Neuronal stem cell (in vitro differentiated cells): ENCODE results near the gene CCHCR1. TPM values are rescaled to one million over a fixed set of nuclear protein-coding genes. Genes with fewer than 3 reads are reported as not detected.
A peak's percentile ranks its signal among the peaks of the same experiment; 100 is the strongest.

Source experiments
- DNase-seq: peaks from one replicate; pipeline ENCODE4 v3.0.0-alpha.2; 2013; ENCODE audit warnings: low spot score
- H2AFZ ChIP-seq: one replicate; pipeline ENCODE4 v1.6.1; 2013; ENCODE audit warnings: mild to moderate bottlenecking, low read length, inconsistent platforms
- H2AK5ac ChIP-seq: 2 replicates; pipeline ENCODE4 v1.6.1; 2013; ENCODE audit warnings: low read depth, mild to moderate bottlenecking, inconsistent platforms, low read length, moderate library complexity, mixed read lengths
- H2BK120ac ChIP-seq: 2 replicates; pipeline ENCODE4 v1.6.1; 2013; ENCODE audit warnings: low read depth, mild to moderate bottlenecking, inconsistent platforms, low read length, moderate library complexity, mixed read lengths
- H2BK12ac ChIP-seq: one replicate; pipeline ENCODE4 v1.6.1; 2013; ENCODE audit warnings: low read length, inconsistent platforms
- H2BK15ac ChIP-seq: 2 replicates; pipeline ENCODE4 v1.6.1; 2013; ENCODE audit warnings: mild to moderate bottlenecking, low read length, inconsistent platforms, mixed read lengths
- H2BK5ac ChIP-seq: one replicate; pipeline ENCODE4 v1.6.1; 2013; ENCODE audit warnings: inconsistent platforms, mild to moderate bottlenecking, low read length, moderate library complexity
- H3K14ac ChIP-seq: one replicate; pipeline ENCODE4 v1.6.1; 2013; ENCODE audit warnings: low read length, inconsistent platforms
- H3K18ac ChIP-seq: 2 replicates; pipeline ENCODE4 v1.6.1; 2013; ENCODE audit warnings: low read length, inconsistent platforms
- H3K23ac ChIP-seq: 2 replicates; pipeline ENCODE4 v1.6.1; 2013; ENCODE audit warnings: low read depth, mild to moderate bottlenecking, mixed read lengths, low read length, inconsistent platforms; ENCODE audit not compliant: poor library complexity
- H3K27ac ChIP-seq: replicated peaks from 3 replicates; pipeline ENCODE4 v1.5.1; 2013; ENCODE audit warnings: low read length, inconsistent platforms
- H3K27me3 ChIP-seq, 3 experiments: 2 replicates each; pipeline ENCODE4 v1.6.1; 2013; ENCODE audit warnings: low read length in 3 of 3, mild to moderate bottlenecking in 2 of 3, inconsistent platforms in 1 of 3, low read depth in 1 of 3, mixed read lengths in 1 of 3, moderate library complexity in 1 of 3; ENCODE audit not compliant: control insufficient read depth in 3 of 3, insufficient read depth in 3 of 3
- H3K36me3 ChIP-seq, 2 donors: replicated peaks in 1 of 2; 2 replicates each; pipeline ENCODE4 v1.6.1; 2013; ENCODE audit warnings: low read length in 2 of 2; ENCODE audit not compliant: control insufficient read depth in 2 of 2, insufficient read depth in 2 of 2
- H3K4ac ChIP-seq: 2 replicates; pipeline ENCODE4 v1.6.1; 2013; ENCODE audit warnings: inconsistent platforms, mild to moderate bottlenecking, low read length, moderate library complexity
- H3K4me1 ChIP-seq, 2 donors: 1 replicate in 1 of 2; 2 replicates in 1 of 2; pipeline ENCODE4 v1.6.1; 2013; ENCODE audit warnings: low read length in 2 of 2, low read depth in 1 of 2; ENCODE audit not compliant: control insufficient read depth in 2 of 2, insufficient read depth in 1 of 2
- H3K4me2 ChIP-seq: one replicate; pipeline ENCODE4 v1.6.1; 2013; ENCODE audit warnings: mild to moderate bottlenecking, low read length, inconsistent platforms; ENCODE audit not compliant: insufficient read depth, poor library complexity, severe bottlenecking
- H3K4me3 ChIP-seq, 2 donors: 2 replicates each; pipeline ENCODE4 v1.5.1; 2013; ENCODE audit warnings: low read length in 2 of 2, mild to moderate bottlenecking in 2 of 2, inconsistent platforms in 1 of 2, moderate library complexity in 1 of 2
- H3K79me1 ChIP-seq: one replicate; pipeline ENCODE4 v1.6.1; 2013; ENCODE audit warnings: low read depth, mild to moderate bottlenecking, inconsistent platforms, low read length, moderate library complexity
- H3K9ac ChIP-seq: one replicate; pipeline ENCODE4 v1.6.1; 2013; ENCODE audit warnings: mild to moderate bottlenecking, low read depth, low read length, inconsistent platforms; ENCODE audit not compliant: poor library complexity
- H3K9me3 ChIP-seq, 2 donors: replicated peaks in 1 of 2; 2 replicates each; pipeline versions ENCODE3 to v1.6.1; 2013; ENCODE audit warnings: low read length in 2 of 2, mild to moderate bottlenecking in 2 of 2, inconsistent platforms in 1 of 2, low read depth in 1 of 2, mixed read lengths in 1 of 2, moderate library complexity in 1 of 2; ENCODE audit not compliant: control insufficient read depth in 2 of 2, insufficient read depth in 1 of 2
- H4K8ac ChIP-seq: one replicate; pipeline ENCODE4 v1.6.1; 2013; ENCODE audit warnings: low read depth, mild to moderate bottlenecking, inconsistent platforms, low read length, moderate library complexity
- H4K91ac ChIP-seq: one replicate; pipeline ENCODE4 v1.6.1; 2013; ENCODE audit warnings: low read length, low read depth, mild to moderate bottlenecking, inconsistent platforms; ENCODE audit not compliant: poor library complexity
- WGBS, 2 donors: extraction: QIAGEN DNeasy Blood & Tissue Kit; methylation state at CpG; one replicate each; pipeline ENCODE4 v1.1.7; 2013; ENCODE audit warnings: missing lambda C conversion rate in 2 of 2, mixed read lengths in 1 of 2; ENCODE audit not compliant: insufficient read length in 2 of 2, insufficient replicate concordance in 1 of 2; ENCODE audit errors: extremely low coverage in 2 of 2; 5-methylcytosine and 5-hydroxymethylcytosine counted together
- polyA plus RNA-seq, 2 experiments: library from polyadenylated mRNA; stranded (reverse); fragments of 200-250 nt; gene quantifications; one replicate each; pipeline ENCODE4 v1.2.3, GENCODE V29; 2013

CCHCR1 gene, protein sequence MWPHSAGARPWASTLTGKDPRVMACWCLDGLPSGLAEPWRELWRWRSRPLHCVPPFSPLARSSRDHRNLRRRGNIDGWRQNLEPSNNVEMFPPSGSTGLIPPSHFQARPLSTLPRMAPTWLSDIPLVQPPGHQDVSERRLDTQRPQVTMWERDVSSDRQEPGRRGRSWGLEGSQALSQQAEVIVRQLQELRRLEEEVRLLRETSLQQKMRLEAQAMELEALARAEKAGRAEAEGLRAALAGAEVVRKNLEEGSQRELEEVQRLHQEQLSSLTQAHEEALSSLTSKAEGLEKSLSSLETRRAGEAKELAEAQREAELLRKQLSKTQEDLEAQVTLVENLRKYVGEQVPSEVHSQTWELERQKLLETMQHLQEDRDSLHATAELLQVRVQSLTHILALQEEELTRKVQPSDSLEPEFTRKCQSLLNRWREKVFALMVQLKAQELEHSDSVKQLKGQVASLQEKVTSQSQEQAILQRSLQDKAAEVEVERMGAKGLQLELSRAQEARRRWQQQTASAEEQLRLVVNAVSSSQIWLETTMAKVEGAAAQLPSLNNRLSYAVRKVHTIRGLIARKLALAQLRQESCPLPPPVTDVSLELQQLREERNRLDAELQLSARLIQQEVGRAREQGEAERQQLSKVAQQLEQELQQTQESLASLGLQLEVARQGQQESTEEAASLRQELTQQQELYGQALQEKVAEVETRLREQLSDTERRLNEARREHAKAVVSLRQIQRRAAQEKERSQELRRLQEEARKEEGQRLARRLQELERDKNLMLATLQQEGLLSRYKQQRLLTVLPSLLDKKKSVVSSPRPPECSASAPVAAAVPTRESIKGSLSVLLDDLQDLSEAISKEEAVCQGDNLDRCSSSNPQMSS
- polyA plus RNA-seq (2013, experiment 1 of 2): 23.5 TPM
- polyA plus RNA-seq (2013, experiment 2 of 2): 21.1 TPM

DNA sequence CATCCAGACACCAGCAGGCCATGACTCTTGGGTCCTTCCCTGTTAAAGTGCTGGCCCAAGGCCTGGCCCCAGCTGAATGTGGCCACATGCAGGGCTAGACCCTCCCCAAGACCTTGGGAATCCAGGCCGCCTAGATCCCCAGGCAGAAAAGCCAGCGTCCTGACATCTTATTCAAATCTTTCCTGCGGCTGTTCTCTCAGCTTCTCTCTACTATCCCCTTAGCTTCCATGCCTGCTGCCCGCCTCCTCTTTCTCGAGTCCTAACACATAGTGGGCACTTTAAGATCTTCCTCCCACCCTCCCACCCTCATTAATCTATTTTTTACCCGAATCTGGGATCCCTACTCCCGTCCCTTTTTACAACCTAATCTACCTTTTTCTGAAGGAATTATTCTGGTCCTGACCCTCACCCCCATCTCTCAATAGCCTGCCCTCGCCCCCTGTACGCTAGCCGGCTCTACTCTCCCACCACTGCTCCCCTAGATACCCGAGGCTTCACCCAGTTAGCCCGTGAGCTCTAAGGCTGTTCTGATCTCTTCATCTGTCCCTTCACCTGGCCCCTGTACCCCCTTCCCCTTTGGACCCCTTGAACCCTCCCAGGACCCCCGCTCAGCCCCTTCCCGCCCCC, at the start of gene CCHCR1:
Gene CCHCR1 (minus strand): TSS at position 290 of the 627 bp plus-strand sequence. CDS start 202 bp downstream, at position 88.
- Histone ChIP-seq H3K4me3 (peak within 1 kb of the TSS; percentile 79 to 93), H3K27ac (peak within 1 kb of the TSS; percentile 88), H2BK5ac (no peak within 1 kb of the TSS), H3K79me1 (peaks cover 2% of the 10 kb centered on the region), H2AK5ac (no peak within 1 kb of the TSS), H4K91ac (no peak within 1 kb of the TSS), H3K4ac (no peak within 1 kb of the TSS), H3K18ac (peak within 1 kb of the TSS; percentile 93), H4K8ac (no peak within 1 kb of the TSS), H2BK12ac (no peak within 1 kb of the TSS), H3K14ac (peak within 1 kb of the TSS; percentile 78), H3K4me1 (peaks cover 10 to 14% of the 10 kb centered on the region in 2 donors), H3K4me2 (peak within 1 kb of the TSS; percentile 91), H2BK120ac (no peak within 1 kb of the TSS), H3K9me3 (no peaks in the 10 kb centered on the region), H3K23ac (peak within 1 kb of the TSS; percentile 74), H3K9ac (peak within 1 kb of the TSS; percentile 89), H2AFZ (peak within 1 kb of the TSS; percentile 95), H2BK15ac (no peak within 1 kb of the TSS), H3K27me3 (no peaks in the 10 kb centered on the region), H3K36me3 (peaks cover 14 to 48% of the 10 kb centered on the region in 2 donors)
- no CpG with 5 or more reads among the region's 14 CpGs for WGBS, 2 donors
- DNase-seq: no peak

DNA sequence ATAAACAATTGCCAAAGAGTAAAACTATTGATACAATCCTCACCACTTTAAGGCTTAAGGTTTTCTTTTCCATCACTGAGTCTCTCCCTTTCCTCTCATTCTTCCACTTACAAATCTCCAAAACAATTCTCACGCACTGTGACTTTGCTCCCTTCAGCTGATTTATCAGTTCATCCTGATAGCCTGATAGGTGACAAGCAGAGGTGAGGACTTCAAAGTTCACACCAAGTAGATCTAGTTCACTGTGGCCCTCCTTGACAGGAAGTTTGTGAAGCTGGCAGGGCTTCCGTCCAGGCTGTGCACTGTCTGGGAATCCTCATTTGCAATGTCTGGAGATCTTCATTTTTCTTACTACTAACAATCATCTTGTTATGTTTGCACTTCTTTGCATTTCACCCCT, 48.0 kb upstream of the CCHCR1 start:
- no peak overlapping the region for H2BK120ac ChIP-seq
- 100% methylated on average over 1 of the region's 2 CpGs; no CpG with 5 or more reads in 1 of the 2 donors for WGBS, 2 donors
- no peak overlapping the region for H3K4ac ChIP-seq
- H3K18ac ChIP-seq: no peak overlapping the region
- no peak overlapping the region for H3K23ac ChIP-seq
- H4K8ac ChIP-seq: no peak overlapping the region
- H3K14ac ChIP-seq: no peak overlapping the region
- peaks cover 0 to 4% of the 10 kb centered on the region in 2 donors for H3K9me3 ChIP-seq
- no peak overlapping the region for H3K9ac ChIP-seq
- no peak overlapping the region for H2AFZ ChIP-seq
- H3K36me3 ChIP-seq: no peaks in the 10 kb centered on the region
- no peaks in the 10 kb centered on the region for H3K27me3 ChIP-seq
- no peak overlapping the region for H2BK15ac ChIP-seq
- no peak overlapping the region for H2AK5ac ChIP-seq
- peaks cover 5 to 23% of the 10 kb centered on the region in 2 donors for H3K4me1 ChIP-seq
- no peak overlapping the region for H4K91ac ChIP-seq
- DNase-seq: no peak
- H3K79me1 ChIP-seq: peaks cover 2% of the 10 kb centered on the region
- no peak overlapping the region for H3K27ac ChIP-seq
- no peak overlapping the region for H3K4me3 ChIP-seq
- H2BK5ac ChIP-seq: no peak overlapping the region
- H3K4me2 ChIP-seq: no peak overlapping the region
- no peak overlapping the region for H2BK12ac ChIP-seq

- H3K9me3 ChIP-seq: peaks cover 0 to 4% of the 10 kb centered on the region in 2 donors
- no peak overlapping the region for H3K4me3 ChIP-seq
- no peak overlapping the region for H4K8ac ChIP-seq
- H3K9ac ChIP-seq: no peak overlapping the region
- no peak overlapping the region for H3K18ac ChIP-seq
- H2BK15ac ChIP-seq: no peak overlapping the region
- H3K36me3 ChIP-seq: no peaks in the 10 kb centered on the region
- H3K27me3 ChIP-seq: no peaks in the 10 kb centered on the region
- peaks cover 5 to 23% of the 10 kb centered on the region in 2 donors for H3K4me1 ChIP-seq
- no peak overlapping the region for H2BK12ac ChIP-seq
- no peak for DNase-seq
- no peak overlapping the region for H3K4me2 ChIP-seq
- H3K14ac ChIP-seq: no peak overlapping the region
- H3K4ac ChIP-seq: no peak overlapping the region
- WGBS, 2 donors: no CpG with 5 or more reads among the region's 4 CpGs
- H2BK120ac ChIP-seq: no peak overlapping the region
- no peak overlapping the region for H4K91ac ChIP-seq
- H3K23ac ChIP-seq: no peak overlapping the region
- no peak overlapping the region for H2AFZ ChIP-seq
- peaks cover 2% of the 10 kb centered on the region for H3K79me1 ChIP-seq
- no peak overlapping the region for H2AK5ac ChIP-seq
- H2BK5ac ChIP-seq: no peak overlapping the region
- H3K27ac ChIP-seq: no peak overlapping the region
These were observed 47.1 kb upstream of the CCHCR1 start for GRCh38 chr6:31204751-31205145.
